GM19025 (cell line): Measurements from ENCODE around the gene PPP1CA.
"Not testable (repeated sequence)": the region's sequence is repeated elsewhere in the genome, so short reads cannot be mapped to it uniquely, and the experiment has no call there.

ENCODE experiments used
- ATAC-seq: cut with Tn5 transposase; IDR thresholded peaks from one replicate; pipeline ENCODE4 v1.9.1; 2021; ENCODE audit warnings: mild to moderate bottlenecking, low read depth, moderate library complexity; ENCODE audit not compliant: unreplicated experiment

PPP1CA gene

GRCh38 chr11:67405196-67405567 lies 3.5 kb upstream of the PPP1CA start:
- no peak for ATAC-seq

GRCh38 chr11:67404515-67405195 lies 3.0 kb upstream of the PPP1CA start:
- no peak for ATAC-seq

GRCh38 chr11:67403085-67403484 lies 1.4 kb upstream of the PPP1CA start:
- ATAC-seq = not testable (repeated sequence)

GRCh38 chr11:67402192-67402839 lies 658 bp upstream of the PPP1CA start:
- ATAC-seq = not testable (repeated sequence)

- peak; percentile 20 for ATAC-seq
Observed at GRCh38 chr11:67400942-67401494, 640 bp downstream of the PPP1CA start.

- ATAC-seq = no peak
Observed at GRCh38 chr11:67400251-67400941, 1.3 kb downstream of the PPP1CA start.

- no peak for ATAC-seq
Observed at GRCh38 chr11:67398661-67399563, 2.7 kb downstream of the PPP1CA start.

- no peak for ATAC-seq
Observed at GRCh38 chr11:67397986-67398660, 3.5 kb downstream of the PPP1CA start.

- ATAC-seq = no peak
Observed at GRCh38 chr11:67397536-67397935, 4.1 kb downstream of the PPP1CA start.

GRCh38 chr11:67396587-67397389 lies 4.9 kb downstream of the PPP1CA start:
- no peak for ATAC-seq

- no peak for ATAC-seq
Observed at GRCh38 chr11:67396259-67396581, 5.4 kb downstream of the PPP1CA start.

GRCh38 chr11:67395555-67396258 lies 6.0 kb downstream of the PPP1CA start:
- ATAC-seq = no peak

GRCh38 chr11:67393990-67394389 lies 7.7 kb downstream of the PPP1CA start:
- no peak for ATAC-seq

- ATAC-seq = no peak
Observed at GRCh38 chr11:67393437-67393836, 8.2 kb downstream of the PPP1CA start.

- no peak for ATAC-seq
Observed at GRCh38 chr11:67392183-67392715, 9.4 kb downstream of the PPP1CA start.

GRCh38 chr11:67391304-67392182 lies 10.1 kb downstream of the PPP1CA start, which contains the start of gene RAD9A:
TSS of gene RAD9A (plus strand) at chr11:67391986. CDS start at chr11:67392045, 59 bp downstream.
- peak; percentile 61 for ATAC-seq

- no peak for ATAC-seq
Observed at GRCh38 chr11:67390947-67391303, 10.7 kb downstream of the PPP1CA start.
